ENCODE measurements around the gene ZBTB21. TPM values are rescaled to one million over a fixed set of nuclear protein-coding genes. Genes with fewer than 3 reads are reported as not detected.

Gene ZBTB21
- polyA plus RNA-seq, 4 donors = 9.7 to 12.0 (median 11.6) TPM

DNA sequence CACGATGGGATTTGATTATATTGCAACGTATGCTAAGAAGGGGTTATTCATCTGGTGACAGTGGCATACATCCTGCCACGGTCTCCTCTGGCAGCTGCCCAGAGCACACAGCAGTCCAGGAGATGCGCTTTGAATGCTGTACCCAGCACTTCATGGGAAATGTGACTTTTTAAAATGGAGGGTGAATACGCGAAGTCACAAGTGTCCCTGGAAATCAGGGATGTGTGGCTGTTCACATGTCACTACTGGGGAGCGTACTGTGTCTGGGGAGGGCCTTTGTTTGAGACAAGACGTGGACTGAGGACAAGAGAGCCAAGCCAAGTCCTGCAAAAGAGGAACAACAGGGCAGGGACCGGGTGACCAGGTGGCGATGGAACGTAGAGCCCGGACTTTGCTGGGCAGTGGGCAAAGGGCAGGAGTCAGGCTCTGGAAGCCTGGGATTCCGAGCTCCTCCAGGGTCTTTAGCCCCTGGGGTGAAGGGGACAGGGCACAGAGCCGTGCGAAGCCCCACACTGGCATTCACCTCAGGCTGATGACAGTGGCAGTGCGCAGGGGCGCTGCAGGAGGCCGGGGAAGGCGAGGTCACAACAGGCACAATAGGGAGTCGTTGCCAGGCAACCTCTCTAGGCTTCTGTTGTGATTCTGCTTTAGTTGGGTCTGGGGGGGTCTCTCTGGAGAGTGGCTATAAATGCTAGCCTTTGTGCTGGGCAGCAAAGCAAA lies 11.4 kb upstream of the ZBTB21 start:
- DNase-seq (ENCODE audit: low read depth in 4 of 4, low spot score in 3 of 4) = no peak

GRCh38 chr21:42019706-42020105 lies 9.5 kb upstream of the ZBTB21 start:
- DNase-seq (ENCODE audit: low read depth in 4 of 4, low spot score in 3 of 4) = no peak

DNA sequence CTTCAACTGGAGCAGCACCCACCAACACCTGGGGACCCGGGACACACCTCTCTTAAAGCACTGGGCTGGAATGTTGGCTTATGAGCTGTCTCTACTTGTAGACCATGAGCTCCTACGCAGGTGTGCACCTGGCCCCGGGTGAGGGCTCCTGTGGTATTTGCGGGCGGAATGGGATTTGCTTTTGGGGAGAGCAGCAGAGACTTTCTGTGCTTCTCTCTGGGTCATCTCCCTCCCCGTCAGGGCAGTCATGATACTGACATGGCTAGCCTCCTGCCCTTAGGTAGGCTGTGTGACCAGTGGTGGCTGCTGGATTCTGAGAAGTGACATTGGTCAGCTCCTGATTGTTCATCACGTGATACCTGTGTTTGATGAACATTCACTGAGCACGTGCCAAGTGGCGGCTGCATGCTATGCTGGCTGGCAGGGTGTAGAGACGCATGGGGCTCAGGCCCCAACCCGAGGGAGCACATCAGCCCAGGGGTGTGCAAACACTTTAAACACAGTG lies 9.0 kb upstream of the ZBTB21 start:
- DNase-seq (ENCODE audit: low read depth in 4 of 4, low spot score in 3 of 4) = no peak

- DNase-seq (ENCODE audit: low read depth in 4 of 4, low spot score in 3 of 4) = no peak
These were observed 6.9 kb upstream of the ZBTB21 start for GRCh38 chr21:42017022-42017421.

GRCh38 chr21:42016364-42016985 lies 6.3 kb upstream of the ZBTB21 start:
- no peak for DNase-seq (ENCODE audit: low read depth in 4 of 4, low spot score in 3 of 4)

GRCh38 chr21:42013931-42014330 lies 3.8 kb upstream of the ZBTB21 start:
- DNase-seq (ENCODE audit: low read depth in 4 of 4, low spot score in 3 of 4) = no peak

GRCh38 chr21:42013376-42013775 lies 3.2 kb upstream of the ZBTB21 start:
- DNase-seq (ENCODE audit: low read depth in 4 of 4, low spot score in 3 of 4) = no peak

DNA sequence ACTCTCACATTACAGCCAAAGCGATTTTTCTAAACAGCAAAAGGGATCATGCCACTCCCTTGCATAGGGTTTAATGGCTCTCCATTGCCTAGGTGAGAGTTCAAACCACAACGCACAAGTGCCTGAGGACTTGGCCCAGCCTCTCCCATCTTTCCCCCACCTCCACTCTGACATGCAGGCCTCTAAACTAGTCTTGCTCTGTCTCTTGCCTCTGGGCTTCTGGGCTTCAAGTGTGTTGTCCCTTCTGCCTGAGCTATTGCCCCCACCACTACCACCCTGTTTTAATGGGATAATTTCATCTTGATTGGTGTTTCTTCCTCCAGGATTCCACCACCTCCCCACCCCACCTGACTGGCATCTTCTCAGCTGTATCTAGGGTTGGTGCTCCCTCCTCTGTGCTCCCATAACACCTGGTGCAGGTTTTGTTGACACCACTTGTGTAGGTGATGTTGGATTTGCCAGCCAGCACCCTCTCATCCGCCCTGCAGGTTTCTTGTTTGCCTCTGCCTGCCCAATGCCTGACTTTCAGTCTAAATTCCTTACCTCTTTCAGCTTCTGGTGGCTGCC lies 2.7 kb upstream of the ZBTB21 start:
- no peak for DNase-seq (ENCODE audit: low read depth in 4 of 4, low spot score in 3 of 4)

DNA sequence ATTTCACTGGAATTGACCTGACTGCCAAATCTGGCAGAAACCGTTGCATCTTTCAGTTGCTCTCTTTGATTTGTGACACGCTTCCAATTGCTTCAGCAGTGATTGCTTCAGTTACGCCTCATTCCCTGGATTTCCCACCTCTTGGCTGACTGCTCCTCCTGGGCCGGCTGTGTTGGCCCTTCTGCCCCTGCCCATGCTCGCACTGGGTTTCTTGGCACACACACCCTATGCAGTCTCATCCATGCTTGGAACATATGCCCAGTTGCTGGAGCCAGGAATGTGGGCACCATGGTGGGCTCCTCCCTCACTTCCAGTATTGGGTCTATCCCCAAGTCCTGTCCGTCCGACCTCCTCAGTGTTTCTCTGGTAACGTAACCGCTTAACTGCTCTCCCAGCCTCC lies 2.2 kb upstream of the ZBTB21 start:
- DNase-seq (ENCODE audit: low read depth in 4 of 4, low spot score in 3 of 4) = no peak

DNA sequence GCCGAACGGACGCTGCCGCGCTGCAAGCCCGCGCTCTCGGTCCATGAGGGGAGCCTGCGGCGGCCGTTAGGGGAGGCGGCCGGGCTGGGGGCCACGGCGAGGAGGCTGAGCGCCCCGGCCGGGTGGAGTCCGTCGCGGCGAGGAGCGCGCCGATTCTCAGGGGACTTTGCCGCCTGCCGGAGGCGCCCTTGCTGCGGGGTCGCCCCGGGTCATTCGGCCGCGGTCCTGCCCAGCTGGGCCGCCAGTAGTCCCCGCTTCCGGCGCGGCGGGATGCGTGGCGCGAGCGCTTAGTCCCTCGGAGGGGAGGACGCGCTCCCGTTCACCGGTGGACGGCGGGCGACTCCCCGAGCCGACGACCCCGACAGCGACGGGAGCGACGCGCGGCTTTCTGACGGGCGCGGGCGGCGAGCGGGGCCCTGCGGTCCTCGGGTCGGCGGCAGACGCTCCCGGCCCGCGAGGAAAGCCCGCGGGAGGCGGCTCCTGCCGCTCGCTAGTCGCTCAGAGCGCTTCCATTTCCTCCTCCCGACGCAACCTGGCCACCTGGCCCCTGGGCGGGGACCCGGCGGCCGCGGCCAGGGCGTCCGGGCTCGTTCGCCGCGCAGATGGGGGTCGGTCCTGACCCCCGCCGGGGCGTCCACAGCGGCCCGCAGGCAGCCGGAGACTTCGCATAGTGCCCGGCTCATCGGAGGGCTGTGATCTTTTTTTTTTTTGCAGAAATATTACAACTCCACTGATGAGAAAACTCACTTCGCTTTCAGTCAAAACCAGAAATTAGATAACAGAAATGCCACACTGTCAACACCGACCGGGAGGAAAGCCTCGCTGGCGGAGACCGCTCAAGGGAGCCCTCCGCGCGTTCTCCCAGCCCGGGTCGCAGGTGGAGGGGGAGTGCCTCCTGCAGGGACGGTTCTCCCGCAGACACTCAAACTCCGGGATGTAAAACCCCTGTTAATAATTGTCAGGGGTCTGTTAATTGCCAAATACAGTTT lies 641 bp upstream of the ZBTB21 start:
- DNase-seq (ENCODE audit: low read depth in 4 of 4, low spot score in 3 of 4) = no peak

DNA sequence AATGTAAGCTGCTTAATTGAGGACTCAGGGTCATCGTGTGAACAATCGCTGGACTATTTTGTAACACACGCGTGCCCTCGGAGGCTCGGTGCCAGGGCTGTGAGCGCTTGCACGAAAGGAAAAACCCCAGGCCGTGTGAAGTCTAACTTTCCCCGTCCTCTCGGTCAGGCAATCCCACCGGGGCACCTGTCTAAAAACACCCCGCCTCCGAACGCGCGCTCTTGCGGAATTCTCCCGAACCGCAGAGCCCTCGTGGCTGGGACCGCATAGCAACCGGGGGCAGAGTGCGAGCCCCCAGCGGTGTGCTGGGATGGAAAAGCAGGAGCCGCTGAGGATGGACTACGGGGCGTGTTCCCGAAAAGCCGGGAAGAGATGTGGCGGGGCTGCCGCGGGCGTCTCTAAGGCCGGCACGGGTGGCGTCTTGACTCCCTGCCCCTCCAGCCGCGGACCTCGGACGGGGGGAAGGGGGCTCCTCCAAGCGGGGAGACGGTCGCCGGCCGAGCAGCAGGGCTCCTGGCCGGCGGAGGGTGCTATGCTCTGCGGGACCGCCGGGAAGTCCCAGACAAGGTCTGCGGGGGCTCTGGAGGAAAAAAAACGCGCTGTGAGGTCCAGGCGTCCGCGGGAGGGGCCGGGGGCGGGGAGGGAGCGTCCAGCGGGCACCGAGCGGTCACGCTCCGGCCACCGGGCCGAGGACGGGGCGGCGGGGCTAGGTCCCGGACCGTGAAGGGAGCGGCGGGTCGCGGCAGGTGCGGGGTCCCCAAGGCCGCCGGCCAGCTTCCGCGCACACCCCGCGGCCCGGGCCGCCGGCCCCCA lies 936 bp downstream of the ZBTB21 start:
- no peak for DNase-seq (ENCODE audit: low read depth in 4 of 4, low spot score in 3 of 4)

DNA sequence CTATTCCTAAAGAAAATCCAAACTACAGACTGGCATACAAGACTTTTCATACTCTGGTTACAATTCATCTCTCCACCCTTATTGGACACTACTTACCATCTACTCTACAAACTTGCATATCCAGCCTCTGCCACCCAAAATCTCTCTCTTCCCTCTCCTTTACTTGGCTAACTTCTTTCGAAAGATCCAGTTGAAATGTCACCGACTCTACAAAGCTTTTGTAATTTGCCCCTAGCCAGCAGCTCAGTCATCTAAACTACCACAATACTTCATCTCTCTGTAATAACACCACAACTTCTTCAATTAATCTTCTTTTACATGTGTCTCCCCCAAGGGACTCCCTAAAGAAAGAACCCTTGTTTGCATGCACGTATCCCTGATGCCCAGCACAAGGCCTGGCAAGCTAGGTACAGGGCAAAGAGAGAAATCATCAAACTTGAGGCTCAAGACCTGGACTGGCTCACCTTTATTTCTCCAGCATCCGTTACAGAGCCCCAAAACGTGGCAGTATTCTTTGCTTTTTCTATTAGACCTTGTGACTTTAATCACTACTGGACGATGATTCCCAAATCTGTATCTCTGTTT lies 2.7 kb downstream of the ZBTB21 start:
- DNase-seq (ENCODE audit: low read depth in 4 of 4, low spot score in 3 of 4) = no peak

- DNase-seq (ENCODE audit: low read depth in 4 of 4, low spot score in 3 of 4) = no peak
These were observed 3.4 kb downstream of the ZBTB21 start for GRCh38 chr21:42006765-42007164.

GRCh38 chr21:42004406-42005199 lies 5.6 kb downstream of the ZBTB21 start:
- no peak for DNase-seq (ENCODE audit: low read depth in 4 of 4, low spot score in 3 of 4)

DNA sequence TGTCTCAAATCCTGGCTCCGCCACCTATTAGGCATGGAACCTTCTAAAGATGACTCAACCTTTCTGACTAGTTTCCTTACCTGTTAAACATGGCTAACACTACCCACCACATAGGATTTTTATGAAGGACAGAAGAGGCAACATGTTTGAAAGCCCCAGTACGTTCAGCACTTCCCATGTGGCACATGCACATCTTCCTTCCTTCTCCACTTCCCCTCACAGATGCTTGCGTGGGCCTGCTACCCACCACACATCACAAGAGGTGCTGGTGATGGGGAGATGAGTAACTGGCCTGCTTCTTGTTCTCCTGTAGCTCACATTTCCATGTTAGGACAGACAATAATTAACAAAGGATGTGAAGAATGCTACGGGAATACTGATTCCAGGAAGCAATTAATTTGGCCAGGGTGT lies 7.1 kb downstream of the ZBTB21 start:
- no peak for DNase-seq (ENCODE audit: low read depth in 4 of 4, low spot score in 3 of 4)

GRCh38 chr21:42002421-42002958 lies 7.7 kb downstream of the ZBTB21 start:
- no peak for DNase-seq (ENCODE audit: low read depth in 4 of 4, low spot score in 3 of 4)

GRCh38 chr21:42001781-42002180 lies 8.4 kb downstream of the ZBTB21 start:
- DNase-seq (ENCODE audit: low read depth in 4 of 4, low spot score in 3 of 4) = no peak

GRCh38 chr21:42000908-42001307 lies 9.3 kb downstream of the ZBTB21 start:
- no peak for DNase-seq (ENCODE audit: low read depth in 4 of 4, low spot score in 3 of 4)

GRCh38 chr21:41997657-41998056 lies 12.5 kb downstream of the ZBTB21 start:
- no peak for DNase-seq (ENCODE audit: low read depth in 4 of 4, low spot score in 3 of 4)

Data from left renal pelvis (tissue), 4 donors.